KMS-11 (cell line): ENCODE measurements around the gene SLC51A.

Source experiments
- H2AFZ ChIP-seq: fragments of 200-600 bp; sonication (generic); 2 replicates; pipeline ENCODE4 v1.6.1; 2016; ENCODE audit warnings: antibody characterized with exemption, mixed run types, low read depth
- H3K27ac ChIP-seq: fragments of 200-600 bp; sonication (generic); 2 replicates; pipeline ENCODE4 v1.6.1; 2016; ENCODE audit warnings: mild to moderate bottlenecking, mixed run types
- H3K27me3 ChIP-seq: fragments of 200-600 bp; sonication (generic); 2 replicates; pipeline ENCODE4 v1.6.1; 2017; ENCODE audit warnings: mild to moderate bottlenecking, low read depth, mixed run types, moderate library complexity; ENCODE audit not compliant: insufficient read depth
- H3K36me3 ChIP-seq: fragments of 200-600 bp; sonication (generic); 2 replicates; pipeline ENCODE4 v1.6.1; 2017; ENCODE audit warnings: mild to moderate bottlenecking, mixed run types; ENCODE audit not compliant: insufficient read depth
- H3K4me1 ChIP-seq: fragments of 200-600 bp; sonication (generic); 2 replicates; pipeline ENCODE4 v1.6.1; 2016; ENCODE audit warnings: mild to moderate bottlenecking, low read depth, mixed run types; ENCODE audit not compliant: poor library complexity, severe bottlenecking
- H3K4me2 ChIP-seq: fragments of 200-600 bp; sonication (generic); 2 replicates; pipeline ENCODE4 v1.7.0; 2016; ENCODE audit warnings: mild to moderate bottlenecking, mixed run types
- H3K4me3 ChIP-seq: fragments of 200-600 bp; sonication (generic); IDR thresholded peaks from 2 replicates; pipeline ENCODE4 v1.6.1; 2017; ENCODE audit warnings: low read depth, low read length, mixed read lengths; ENCODE audit not compliant: insufficient read depth
- H3K79me2 ChIP-seq: fragments of 200-600 bp; sonication (generic); 2 replicates; pipeline ENCODE4 v1.6.1; 2016; ENCODE audit warnings: low read depth, mixed run types; ENCODE audit not compliant: insufficient read depth
- H3K9ac ChIP-seq: fragments of 200-600 bp; sonication (generic); 2 replicates; pipeline ENCODE4 v1.6.1; 2016; ENCODE audit warnings: mild to moderate bottlenecking, mixed run types
- H4K20me1 ChIP-seq: fragments of 200-600 bp; sonication (generic); 2 replicates; pipeline ENCODE4 v1.6.1; 2016; ENCODE audit warnings: mild to moderate bottlenecking, mixed run types; ENCODE audit not compliant: insufficient read depth
- TF ChIP-seq, protein P1 (sequence below): fragments of 200-600 bp; sonication (generic); conservative IDR thresholded peaks from 2 replicates; pipeline ENCODE4 v1.6.1; 2017; ENCODE audit warnings: low read depth, mild to moderate bottlenecking, antibody characterized with exemption, low read length, moderate library complexity, mixed read lengths

Gene SLC51A

DNA sequence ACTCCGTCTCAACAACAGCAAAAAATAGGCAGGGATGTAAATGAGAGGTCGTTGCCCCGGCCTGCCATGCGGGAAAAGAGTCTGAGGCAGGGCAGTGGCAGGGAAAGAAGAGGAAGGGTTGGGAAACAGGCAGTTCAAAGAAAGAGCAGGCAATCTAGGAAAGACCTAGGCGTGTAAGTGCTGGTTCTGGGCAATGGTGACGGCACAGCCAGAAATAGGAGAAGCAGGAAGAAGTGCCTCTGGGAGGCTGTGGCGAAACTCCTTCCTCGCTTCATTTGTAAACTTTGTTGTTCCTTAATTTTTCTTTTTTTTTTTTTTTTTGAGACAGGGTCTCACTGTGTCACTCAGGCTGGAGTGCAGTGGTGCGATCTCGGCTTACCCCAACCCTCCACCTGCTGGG, 4.3 kb downstream of the SLC51A start:
- Histone ChIP-seq H3K4me1 (no peaks in the 10 kb centered on the region), H3K4me3 (no peak overlapping the region), H3K9ac (no peak overlapping the region), H3K27ac (no peak overlapping the region), H3K79me2 (no peaks in the 10 kb centered on the region), H4K20me1 (no peaks in the 10 kb centered on the region), H2AFZ (no peak overlapping the region), H3K27me3 (no peaks in the 10 kb centered on the region; the same call in 1 of the 2 replicates), H3K36me3 (no peaks in the 10 kb centered on the region), H3K4me2 (no peak overlapping the region)
- TF ChIP-seq, protein P1, sequence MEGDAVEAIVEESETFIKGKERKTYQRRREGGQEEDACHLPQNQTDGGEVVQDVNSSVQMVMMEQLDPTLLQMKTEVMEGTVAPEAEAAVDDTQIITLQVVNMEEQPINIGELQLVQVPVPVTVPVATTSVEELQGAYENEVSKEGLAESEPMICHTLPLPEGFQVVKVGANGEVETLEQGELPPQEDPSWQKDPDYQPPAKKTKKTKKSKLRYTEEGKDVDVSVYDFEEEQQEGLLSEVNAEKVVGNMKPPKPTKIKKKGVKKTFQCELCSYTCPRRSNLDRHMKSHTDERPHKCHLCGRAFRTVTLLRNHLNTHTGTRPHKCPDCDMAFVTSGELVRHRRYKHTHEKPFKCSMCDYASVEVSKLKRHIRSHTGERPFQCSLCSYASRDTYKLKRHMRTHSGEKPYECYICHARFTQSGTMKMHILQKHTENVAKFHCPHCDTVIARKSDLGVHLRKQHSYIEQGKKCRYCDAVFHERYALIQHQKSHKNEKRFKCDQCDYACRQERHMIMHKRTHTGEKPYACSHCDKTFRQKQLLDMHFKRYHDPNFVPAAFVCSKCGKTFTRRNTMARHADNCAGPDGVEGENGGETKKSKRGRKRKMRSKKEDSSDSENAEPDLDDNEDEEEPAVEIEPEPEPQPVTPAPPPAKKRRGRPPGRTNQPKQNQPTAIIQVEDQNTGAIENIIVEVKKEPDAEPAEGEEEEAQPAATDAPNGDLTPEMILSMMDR, result no peak

DNA sequence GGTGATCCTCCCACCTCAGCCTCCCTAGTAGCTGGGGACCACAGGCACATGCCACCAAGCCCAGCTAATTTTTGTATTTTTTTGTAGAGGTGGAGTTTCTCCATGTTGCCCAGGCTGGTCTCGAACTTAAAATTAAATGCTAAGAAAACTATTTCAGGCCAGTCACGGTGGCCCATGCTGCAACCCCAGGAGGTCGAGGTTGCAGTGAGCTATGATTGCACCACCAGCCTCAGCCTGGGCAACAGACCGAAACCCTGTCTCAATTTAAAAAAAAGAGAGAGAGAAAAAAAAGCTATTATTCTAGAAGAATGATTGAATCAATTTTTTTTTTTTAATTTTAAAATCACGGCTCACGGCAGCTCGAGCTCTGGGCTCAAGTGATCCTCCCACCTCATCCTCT, 4.7 kb downstream of the SLC51A start:
- Histone ChIP-seq H4K20me1 (no peaks in the 10 kb centered on the region), H3K4me3 (no peak overlapping the region), H3K79me2 (no peaks in the 10 kb centered on the region), H3K27me3 (no peaks in the 10 kb centered on the region; the same call in 1 of the 2 replicates), H3K27ac (no peak overlapping the region), H3K4me2 (no peak overlapping the region), H3K9ac (no peak overlapping the region), H3K36me3 (no peaks in the 10 kb centered on the region), H2AFZ (no peak overlapping the region), H3K4me1 (no peaks in the 10 kb centered on the region)
- TF ChIP-seq, protein P1, result no peak

DNA sequence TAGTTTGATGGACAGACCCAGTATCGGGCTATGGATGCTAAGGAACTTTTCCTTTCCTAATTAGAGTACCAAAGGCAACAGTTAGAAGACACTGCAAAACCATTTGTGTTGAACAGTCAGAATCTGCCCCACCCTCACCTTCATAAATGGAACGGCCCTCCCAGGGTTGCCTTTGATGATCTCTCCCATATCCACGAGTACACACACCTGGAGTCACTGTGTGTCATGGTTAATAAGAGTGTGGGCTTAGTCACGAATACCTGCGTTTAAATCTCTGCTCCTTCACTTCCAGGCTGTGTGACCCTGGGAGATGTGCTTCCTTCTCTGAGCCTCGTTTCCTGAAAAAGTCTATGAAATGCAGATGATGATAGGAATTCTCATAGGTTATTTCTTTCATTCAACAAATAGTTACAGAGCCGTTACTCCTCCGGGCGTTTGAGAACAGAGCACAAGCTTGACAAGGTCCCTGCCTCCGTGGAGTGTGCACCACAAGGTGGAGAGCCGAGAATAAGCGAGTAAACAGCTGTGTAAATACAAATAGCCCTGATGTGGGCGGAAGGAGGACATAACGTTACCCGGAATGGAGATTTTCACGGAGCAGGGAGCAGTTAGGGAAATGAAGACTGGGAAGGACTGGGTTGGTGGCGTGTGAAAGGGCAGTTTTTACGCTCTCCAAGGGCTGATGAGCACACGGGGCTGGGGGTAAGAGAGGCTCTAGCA, 6.7 kb downstream of the SLC51A start:
- no peaks in the 10 kb centered on the region for H4K20me1 ChIP-seq
- no peak overlapping the region for H2AFZ ChIP-seq
- H3K4me3 ChIP-seq, result no peak overlapping the region
- H3K4me1 ChIP-seq, result no peaks in the 10 kb centered on the region
- no peak overlapping the region for H3K27ac ChIP-seq
- H3K9ac ChIP-seq, result no peak overlapping the region
- TF ChIP-seq, protein P1, result no peak
- H3K79me2 ChIP-seq, result no peaks in the 10 kb centered on the region
- no peaks in the 10 kb centered on the region for H3K36me3 ChIP-seq
- H3K27me3 ChIP-seq, result no peaks in the 10 kb centered on the region; the same call in 1 of the 2 replicates
- no peak overlapping the region for H3K4me2 ChIP-seq

DNA sequence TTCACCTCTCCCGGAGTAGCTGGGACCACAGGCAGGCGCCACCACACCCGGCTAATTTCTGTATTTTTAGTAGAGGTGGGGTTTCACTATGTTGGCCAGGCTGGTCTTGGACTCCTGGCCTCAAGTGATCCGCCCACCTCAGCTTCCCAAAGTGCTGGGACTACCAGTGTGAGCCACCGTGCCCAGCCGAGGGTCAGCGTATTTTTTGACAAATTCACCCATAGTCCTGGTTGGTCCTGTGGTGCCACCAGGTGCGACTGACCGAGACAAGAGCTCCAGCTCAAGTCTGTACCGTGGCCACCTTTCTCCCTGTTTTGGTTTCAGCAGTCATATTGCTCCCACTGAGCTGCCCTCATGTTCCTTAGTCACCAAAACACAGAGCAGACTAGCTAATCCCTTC, 8.8 kb downstream of the SLC51A start:
- Histone ChIP-seq H3K4me3 (no peak overlapping the region), H3K27me3 (no peaks in the 10 kb centered on the region), H4K20me1 (no peaks in the 10 kb centered on the region), H3K79me2 (no peaks in the 10 kb centered on the region), H3K4me2 (no peak overlapping the region), H3K9ac (no peak overlapping the region), H3K36me3 (no peaks in the 10 kb centered on the region), H2AFZ (no peak overlapping the region), H3K4me1 (no peaks in the 10 kb centered on the region), H3K27ac (no peak overlapping the region)
- TF ChIP-seq, protein P1, result no peak
